GM12875 (cell line): ENCODE measurements around the gene ABHD12B.

Experiments used
- H3K4me3 ChIP-seq: one replicate; pipeline ENCODE4 v1.5.1; 2011; ENCODE audit warnings: low read depth, low read length, control low read depth
- TF ChIP-seq, protein P1 (sequence below): IDR thresholded peaks from 2 replicates; pipeline ENCODE4 v1.5.1; 2011; ENCODE audit warnings: low read depth, mild to moderate bottlenecking, control low read depth, inconsistent platforms, low read length, moderate library complexity, borderline replicate concordance; ENCODE audit not compliant: insufficient read depth

Gene ABHD12B

DNA sequence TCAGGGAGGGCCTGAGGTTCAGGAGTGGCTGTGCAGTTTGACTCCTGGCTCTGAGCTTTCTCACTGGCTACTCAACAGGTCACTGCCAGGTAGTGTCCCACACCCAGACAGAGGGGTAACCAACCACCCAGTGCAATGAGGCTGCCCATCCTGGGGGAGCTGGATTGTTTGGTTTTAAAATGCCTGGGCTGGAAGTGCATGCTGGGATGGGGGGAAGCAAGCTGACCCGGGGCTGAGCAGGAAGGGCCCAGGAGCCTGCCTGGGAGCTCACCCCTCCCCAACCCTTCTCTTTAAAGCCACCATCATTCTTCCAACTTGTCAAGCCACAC, 12.6 kb upstream of the ABHD12B start:
- H3K4me3 ChIP-seq = peak overlapping the region; percentile 53
- TF ChIP-seq, protein P1, sequence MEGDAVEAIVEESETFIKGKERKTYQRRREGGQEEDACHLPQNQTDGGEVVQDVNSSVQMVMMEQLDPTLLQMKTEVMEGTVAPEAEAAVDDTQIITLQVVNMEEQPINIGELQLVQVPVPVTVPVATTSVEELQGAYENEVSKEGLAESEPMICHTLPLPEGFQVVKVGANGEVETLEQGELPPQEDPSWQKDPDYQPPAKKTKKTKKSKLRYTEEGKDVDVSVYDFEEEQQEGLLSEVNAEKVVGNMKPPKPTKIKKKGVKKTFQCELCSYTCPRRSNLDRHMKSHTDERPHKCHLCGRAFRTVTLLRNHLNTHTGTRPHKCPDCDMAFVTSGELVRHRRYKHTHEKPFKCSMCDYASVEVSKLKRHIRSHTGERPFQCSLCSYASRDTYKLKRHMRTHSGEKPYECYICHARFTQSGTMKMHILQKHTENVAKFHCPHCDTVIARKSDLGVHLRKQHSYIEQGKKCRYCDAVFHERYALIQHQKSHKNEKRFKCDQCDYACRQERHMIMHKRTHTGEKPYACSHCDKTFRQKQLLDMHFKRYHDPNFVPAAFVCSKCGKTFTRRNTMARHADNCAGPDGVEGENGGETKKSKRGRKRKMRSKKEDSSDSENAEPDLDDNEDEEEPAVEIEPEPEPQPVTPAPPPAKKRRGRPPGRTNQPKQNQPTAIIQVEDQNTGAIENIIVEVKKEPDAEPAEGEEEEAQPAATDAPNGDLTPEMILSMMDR = no peak

- H3K4me3 ChIP-seq = peak overlapping the region; percentile 53
- TF ChIP-seq, protein P1 = peak; percentile 55; the same call in 1 of the 2 replicates
Measured at GRCh38 chr14:50860478-50861086, 11.3 kb upstream of the ABHD12B start.

- TF ChIP-seq, protein P1 = no peak
- no peak overlapping the region for H3K4me3 ChIP-seq
Measured at GRCh38 chr14:50862036-50862570, 9.8 kb upstream of the ABHD12B start.

GRCh38 chr14:50864237-50864636, 7.6 kb upstream of the ABHD12B start:
- TF ChIP-seq, protein P1 = no peak
- H3K4me3 ChIP-seq = no peak overlapping the region

DNA sequence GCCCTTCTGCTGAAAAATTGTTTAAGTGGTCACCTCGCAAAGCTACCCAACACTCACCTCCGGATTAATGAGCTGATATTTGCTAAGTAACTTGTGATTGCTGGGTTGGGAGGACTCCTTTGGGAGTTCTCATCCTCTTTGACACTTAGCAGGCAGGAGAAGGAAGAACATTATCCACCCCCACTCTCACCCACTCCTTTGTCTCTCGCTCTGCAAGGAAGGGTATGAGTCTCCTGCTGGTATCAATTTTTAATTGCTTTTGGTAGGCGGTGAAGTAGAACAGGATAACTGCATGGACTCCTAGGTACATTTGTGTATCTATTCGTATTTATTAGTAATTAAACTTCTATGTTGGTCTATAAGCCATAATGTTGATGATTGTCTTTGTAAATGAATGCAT, 6.9 kb upstream of the ABHD12B start:
- no peak overlapping the region for H3K4me3 ChIP-seq
- TF ChIP-seq, protein P1 = no peak

DNA sequence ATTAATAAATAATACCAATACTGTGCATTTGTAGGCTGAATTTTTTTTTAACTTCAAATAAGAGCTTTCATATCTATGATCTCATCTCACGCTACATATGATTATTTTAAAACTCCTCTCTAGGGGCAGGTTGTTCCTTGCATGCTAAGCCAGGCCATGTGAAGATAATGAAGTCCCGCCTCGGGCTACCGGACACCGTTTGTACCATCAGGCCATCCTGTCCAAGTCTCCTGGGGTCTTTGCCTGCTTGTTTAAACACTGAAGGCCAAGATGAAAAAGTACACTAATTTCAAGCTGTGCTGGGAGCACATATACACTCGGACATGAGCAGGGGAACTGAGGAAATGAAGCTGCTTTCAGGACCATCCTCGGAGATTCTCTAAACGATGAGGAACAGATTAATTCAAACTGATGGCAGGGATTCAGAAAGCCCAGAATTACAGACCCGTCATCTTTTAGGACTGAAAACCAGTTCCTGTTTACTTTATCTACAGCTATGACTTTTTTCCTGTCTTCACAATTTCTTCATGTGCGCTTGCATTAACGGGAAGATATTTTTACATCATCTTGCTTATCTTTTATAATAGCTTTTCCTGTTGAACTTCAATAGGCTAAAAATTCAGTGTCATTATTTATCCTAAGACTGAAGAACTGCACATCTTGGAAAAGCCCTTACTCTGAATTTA, 6.3 kb upstream of the ABHD12B start:
- TF ChIP-seq, protein P1 = no peak
- no peak overlapping the region for H3K4me3 ChIP-seq

DNA sequence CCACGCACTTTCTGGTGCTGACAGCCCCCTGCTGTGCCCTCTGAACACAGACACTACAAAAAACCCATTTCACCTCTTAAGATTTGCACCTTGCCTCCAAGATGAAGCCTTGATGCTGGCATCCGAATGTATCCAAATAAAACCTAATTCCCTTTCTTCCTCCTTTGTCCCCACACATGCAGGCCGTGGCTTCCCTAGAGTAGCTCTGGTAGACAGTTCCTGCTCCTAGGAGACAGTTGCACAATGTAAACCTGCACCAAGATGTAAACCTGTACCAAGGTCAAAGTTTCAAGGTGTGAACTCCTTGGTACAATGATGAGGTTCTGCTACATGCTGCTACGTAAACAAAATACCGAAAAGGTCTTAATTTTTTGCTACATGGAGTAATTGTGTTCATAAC, 625 bp upstream of the ABHD12B start:
- H3K4me3 ChIP-seq = no peak overlapping the region
- TF ChIP-seq, protein P1 = no peak
